ENCODE measurements around the gene LAMP2. TPM values are rescaled to one million over a fixed set of nuclear protein-coding genes. Genes with fewer than 3 reads are reported as not detected.

Gene LAMP2
- total and polyA plus RNA-seq, 9 of the 15 experiments (the other 6 are each of a cell fraction or from before 2014, with no cell fraction given) = 22.3 to 77.7 (median 48.6) TPM

DNA sequence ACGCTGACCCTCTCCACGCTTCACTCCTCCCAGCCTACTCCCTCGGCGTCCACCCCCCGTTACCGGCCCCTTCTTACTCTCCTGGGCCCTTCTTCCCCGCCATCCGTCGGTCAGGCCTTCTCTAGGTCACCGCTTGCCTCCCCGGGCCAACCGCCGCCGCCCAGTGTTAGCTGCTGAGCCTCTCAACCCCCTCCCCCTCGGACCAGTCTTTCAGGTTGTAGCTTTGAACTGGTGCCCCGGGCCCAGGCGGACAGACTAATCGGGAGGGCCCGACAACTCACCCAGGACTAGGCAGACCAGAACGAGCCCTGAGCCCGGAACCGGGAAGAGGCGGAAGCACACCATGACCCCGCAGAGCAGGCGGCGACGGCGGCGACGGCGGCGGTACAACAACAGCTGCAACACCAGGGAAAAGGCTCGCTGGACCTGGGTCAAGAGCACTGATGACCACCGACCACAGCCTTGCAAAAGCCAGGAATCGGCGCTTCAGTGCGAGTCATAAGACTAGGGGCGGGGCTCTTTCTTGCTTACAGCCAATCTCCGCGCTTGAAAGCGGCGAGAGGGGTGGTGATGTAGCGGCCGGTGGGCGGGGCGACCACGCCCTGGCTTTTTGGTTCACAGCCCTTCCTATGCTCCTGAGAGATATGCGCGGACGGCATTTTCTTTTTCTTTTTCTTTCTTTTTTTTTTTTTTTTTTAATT lies at the start of gene LAMP2 (continued):
- TF ChIP-seq, protein P1, sequence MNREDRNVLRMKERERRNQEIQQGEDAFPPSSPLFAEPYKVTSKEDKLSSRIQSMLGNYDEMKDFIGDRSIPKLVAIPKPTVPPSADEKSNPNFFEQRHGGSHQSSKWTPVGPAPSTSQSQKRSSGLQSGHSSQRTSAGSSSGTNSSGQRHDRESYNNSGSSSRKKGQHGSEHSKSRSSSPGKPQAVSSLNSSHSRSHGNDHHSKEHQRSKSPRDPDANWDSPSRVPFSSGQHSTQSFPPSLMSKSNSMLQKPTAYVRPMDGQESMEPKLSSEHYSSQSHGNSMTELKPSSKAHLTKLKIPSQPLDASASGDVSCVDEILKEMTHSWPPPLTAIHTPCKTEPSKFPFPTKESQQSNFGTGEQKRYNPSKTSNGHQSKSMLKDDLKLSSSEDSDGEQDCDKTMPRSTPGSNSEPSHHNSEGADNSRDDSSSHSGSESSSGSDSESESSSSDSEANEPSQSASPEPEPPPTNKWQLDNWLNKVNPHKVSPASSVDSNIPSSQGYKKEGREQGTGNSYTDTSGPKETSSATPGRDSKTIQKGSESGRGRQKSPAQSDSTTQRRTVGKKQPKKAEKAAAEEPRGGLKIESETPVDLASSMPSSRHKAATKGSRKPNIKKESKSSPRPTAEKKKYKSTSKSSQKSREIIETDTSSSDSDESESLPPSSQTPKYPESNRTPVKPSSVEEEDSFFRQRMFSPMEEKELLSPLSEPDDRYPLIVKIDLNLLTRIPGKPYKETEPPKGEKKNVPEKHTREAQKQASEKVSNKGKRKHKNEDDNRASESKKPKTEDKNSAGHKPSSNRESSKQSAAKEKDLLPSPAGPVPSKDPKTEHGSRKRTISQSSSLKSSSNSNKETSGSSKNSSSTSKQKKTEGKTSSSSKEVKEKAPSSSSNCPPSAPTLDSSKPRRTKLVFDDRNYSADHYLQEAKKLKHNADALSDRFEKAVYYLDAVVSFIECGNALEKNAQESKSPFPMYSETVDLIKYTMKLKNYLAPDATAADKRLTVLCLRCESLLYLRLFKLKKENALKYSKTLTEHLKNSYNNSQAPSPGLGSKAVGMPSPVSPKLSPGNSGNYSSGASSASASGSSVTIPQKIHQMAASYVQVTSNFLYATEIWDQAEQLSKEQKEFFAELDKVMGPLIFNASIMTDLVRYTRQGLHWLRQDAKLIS (CRISPR knock-in tag; IDR thresholded peaks at IDR 0.05) = no peak
- no peak for TF ChIP-seq ARNT (IDR thresholded peaks at IDR 0.05)
- TF ChIP-seq, protein P2, sequence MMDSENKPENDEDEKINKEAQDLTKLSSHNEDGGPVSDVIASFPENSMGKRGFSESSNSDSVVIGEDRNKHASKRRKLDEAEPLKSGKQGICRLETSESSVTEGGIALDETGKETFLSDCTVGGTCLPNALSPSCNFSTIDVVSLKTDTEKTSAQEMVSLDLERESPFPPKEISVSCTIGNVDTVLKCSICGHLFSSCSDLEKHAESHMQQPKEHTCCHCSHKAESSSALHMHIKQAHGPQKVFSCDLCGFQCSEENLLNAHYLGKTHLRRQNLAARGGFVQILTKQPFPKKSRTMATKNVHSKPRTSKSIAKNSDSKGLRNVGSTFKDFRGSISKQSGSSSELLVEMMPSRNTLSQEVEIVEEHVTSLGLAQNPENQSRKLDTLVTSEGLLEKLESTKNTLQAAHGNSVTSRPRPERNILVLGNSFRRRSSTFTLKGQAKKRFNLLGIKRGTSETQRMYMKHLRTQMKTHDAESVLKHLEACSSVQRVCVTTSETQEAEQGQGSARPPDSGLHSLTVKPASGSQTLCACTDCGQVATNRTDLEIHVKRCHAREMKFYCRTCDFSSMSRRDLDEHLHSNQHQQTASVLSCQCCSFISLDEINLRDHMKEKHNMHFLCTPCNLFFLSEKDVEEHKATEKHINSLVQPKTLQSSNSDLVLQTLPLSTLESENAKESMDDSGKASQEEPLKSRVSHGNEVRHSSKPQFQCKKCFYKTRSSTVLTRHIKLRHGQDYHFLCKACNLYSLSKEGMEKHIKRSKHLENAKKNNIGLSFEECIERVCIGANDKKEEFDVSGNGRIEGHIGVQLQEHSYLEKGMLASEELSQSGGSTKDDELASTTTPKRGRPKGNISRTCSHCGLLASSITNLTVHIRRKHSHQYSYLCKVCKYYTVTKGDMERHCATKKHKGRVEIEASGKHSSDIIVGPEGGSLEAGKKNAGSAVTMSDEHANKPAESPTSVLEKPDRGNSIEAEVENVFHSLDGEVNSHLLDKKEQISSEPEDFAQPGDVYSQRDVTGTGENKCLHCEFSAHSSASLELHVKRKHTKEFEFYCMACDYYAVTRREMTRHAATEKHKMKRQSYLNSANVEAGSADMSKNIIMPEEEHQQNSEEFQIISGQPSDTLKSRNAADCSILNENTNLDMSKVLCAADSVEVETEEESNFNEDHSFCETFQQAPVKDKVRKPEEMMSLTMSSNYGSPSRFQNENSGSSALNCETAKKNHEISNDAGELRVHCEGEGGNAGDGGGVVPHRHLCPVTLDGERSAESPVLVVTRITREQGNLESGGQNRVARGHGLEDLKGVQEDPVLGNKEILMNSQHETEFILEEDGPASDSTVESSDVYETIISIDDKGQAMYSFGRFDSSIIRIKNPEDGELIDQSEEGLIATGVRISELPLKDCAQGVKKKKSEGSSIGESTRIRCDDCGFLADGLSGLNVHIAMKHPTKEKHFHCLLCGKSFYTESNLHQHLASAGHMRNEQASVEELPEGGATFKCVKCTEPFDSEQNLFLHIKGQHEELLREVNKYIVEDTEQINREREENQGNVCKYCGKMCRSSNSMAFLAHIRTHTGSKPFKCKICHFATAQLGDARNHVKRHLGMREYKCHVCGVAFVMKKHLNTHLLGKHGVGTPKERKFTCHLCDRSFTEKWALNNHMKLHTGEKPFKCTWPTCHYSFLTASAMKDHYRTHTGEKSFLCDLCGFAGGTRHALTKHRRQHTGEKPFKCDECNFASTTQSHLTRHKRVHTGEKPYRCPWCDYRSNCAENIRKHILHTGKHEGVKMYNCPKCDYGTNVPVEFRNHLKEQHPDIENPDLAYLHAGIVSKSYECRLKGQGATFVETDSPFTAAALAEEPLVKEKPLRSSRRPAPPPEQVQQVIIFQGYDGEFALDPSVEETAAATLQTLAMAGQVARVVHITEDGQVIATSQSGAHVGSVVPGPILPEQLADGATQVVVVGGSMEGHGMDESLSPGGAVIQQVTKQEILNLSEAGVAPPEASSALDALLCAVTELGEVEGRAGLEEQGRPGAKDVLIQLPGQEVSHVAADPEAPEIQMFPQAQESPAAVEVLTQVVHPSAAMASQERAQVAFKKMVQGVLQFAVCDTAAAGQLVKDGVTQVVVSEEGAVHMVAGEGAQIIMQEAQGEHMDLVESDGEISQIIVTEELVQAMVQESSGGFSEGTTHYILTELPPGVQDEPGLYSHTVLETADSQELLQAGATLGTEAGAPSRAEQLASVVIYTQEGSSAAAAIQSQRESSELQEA (IDR thresholded peaks at IDR 0.05; ENCODE audit: low read depth) = no peak

Measured in K562 (cell line).